Hepatocyte (in vitro differentiated cells): ENCODE measurements around the gene ATP6V0B. TPM values are rescaled to one million over a fixed set of nuclear protein-coding genes. Genes with fewer than 3 reads are reported as not detected.

Source experiments
- DNase-seq: peaks from one replicate; pipeline ENCODE4 v3.0.0-alpha.2; 2016; ENCODE audit warnings: low spot score
- H2AFZ ChIP-seq: fragments of 200-600 bp; sonication (generic); 2 replicates; pipeline ENCODE4 v1.6.0; 2016; ENCODE audit warnings: antibody characterized with exemption, mild to moderate bottlenecking
- H3K27ac ChIP-seq: fragments of 200-600 bp; sonication (generic); 2 replicates; pipeline ENCODE4 v1.5.1; 2016; ENCODE audit warnings: mild to moderate bottlenecking
- H3K27me3 ChIP-seq: fragments of 200-600 bp; sonication (generic); 2 replicates; pipeline ENCODE4 v1.6.1; 2016
- H3K36me3 ChIP-seq: fragments of 200-600 bp; sonication (generic); replicated peaks from 2 replicates; pipeline ENCODE4 v1.5.1; 2016; ENCODE audit warnings: low read depth; ENCODE audit not compliant: insufficient read depth
- H3K4me1 ChIP-seq: fragments of 200-600 bp; sonication (generic); 2 replicates; pipeline ENCODE4 v1.5.1; 2016; ENCODE audit warnings: mild to moderate bottlenecking, moderate library complexity; ENCODE audit not compliant: insufficient read depth
- H3K4me2 ChIP-seq: fragments of 200-600 bp; sonication (generic); 2 replicates; pipeline ENCODE4 v1.6.0; 2016
- H3K4me3 ChIP-seq: fragments of 200-600 bp; sonication (generic); 2 replicates; pipeline ENCODE4 v1.5.1; 2016; ENCODE audit warnings: mild to moderate bottlenecking
- H3K79me2 ChIP-seq: fragments of 200-600 bp; sonication (generic); 2 replicates; pipeline ENCODE4 v1.6.0; 2017; ENCODE audit warnings: mild to moderate bottlenecking
- H3K9me2 ChIP-seq: fragments of 200-600 bp; sonication (generic); replicated peaks from 2 replicates; pipeline ENCODE4 v1.6.0; 2017; ENCODE audit warnings: mild to moderate bottlenecking; ENCODE audit not compliant: insufficient read depth
- H3K9me3 ChIP-seq: fragments of 200-600 bp; sonication (generic); 2 replicates; pipeline ENCODE4 v1.5.1; 2016; ENCODE audit warnings: low read depth, mild to moderate bottlenecking
- H4K20me1 ChIP-seq: fragments of 200-600 bp; sonication (generic); 2 replicates; pipeline ENCODE4 v1.6.0; 2016; ENCODE audit warnings: mild to moderate bottlenecking; ENCODE audit not compliant: insufficient read depth, poor library complexity, severe bottlenecking
- EZH2 ChIP-seq: fragments of 200-600 bp; sonication (generic); IDR thresholded peaks from 2 replicates; pipeline ENCODE4 v1.6.1; 2016; ENCODE audit warnings: antibody characterized with exemption, mild to moderate bottlenecking, borderline replicate concordance
- EZH2phosphoT487 ChIP-seq: fragments of 200-600 bp; sonication (generic); IDR thresholded peaks from one replicate; pipeline ENCODE4 v1.6.1; 2018; ENCODE audit warnings: antibody characterized with exemption, mild to moderate bottlenecking, low read depth, moderate library complexity; ENCODE audit not compliant: unreplicated experiment, severe bottlenecking
- WGBS: methylation state at CpG from one replicate; pipeline ENCODE4 v1.1.6; 2016; ENCODE audit warnings: low lambda C conversion rate; ENCODE audit errors: missing lambda C conversion rate; 5-methylcytosine and 5-hydroxymethylcytosine counted together
- polyA plus RNA-seq: library from polyadenylated mRNA; unstranded; fragments of >200 nt; fragmentation: Nextera tagmentation; extraction: Ambion mirVana; gene quantifications from 2 replicates; pipeline ENCODE4 v1.2.1, GENCODE V29; 2016
- total RNA-seq: library from RNA; depleted of rRNA; stranded (reverse); fragments of >200 nt; gene quantifications from 2 replicates; pipeline ENCODE4 v1.2.3, GENCODE V29; 2014
- TF ChIP-seq, protein P1 (sequence below): fragments of 200-600 bp; sonication (generic); IDR thresholded peaks from 2 replicates; pipeline ENCODE4 v1.5.1; 2016; ENCODE audit warnings: antibody characterized with exemption, mild to moderate bottlenecking; ENCODE audit not compliant: poor library complexity

ATP6V0B gene
- total and polyA plus RNA-seq, 2 experiments from 2014 or later, result 195 to 366 TPM

DNA sequence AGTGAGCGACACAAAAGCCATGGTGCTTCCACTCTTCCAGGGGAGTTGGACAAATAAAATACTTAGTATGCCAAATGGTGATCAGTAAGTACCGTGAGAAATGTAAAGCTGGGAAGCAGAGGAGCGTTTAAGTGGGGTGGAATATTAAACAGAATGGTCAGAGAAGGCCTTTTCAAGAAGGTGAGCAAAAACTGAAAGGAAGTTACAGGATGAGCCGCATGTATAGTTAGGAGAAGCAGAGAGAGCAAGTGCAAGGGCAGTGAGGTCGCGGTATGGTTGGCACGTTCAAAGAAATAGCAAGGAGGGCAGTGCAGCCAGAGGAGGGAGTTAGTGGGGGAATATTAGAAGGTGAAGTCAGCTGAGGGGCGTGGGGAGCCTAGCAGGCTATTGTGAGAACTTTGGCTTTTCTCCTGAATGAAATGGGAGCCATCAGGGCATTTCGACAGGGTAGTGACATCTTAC is 748 bp upstream of the ATP6V0B start:
- Histone ChIP-seq H3K27me3 (no peaks in the 10 kb centered on the region), H3K36me3 (no peaks in the 10 kb centered on the region), H2AFZ (peak overlapping the region; percentile 97), H3K27ac (peak overlapping the region; percentile 97), H3K9me3 (no peaks in the 10 kb centered on the region), H3K4me1 (peaks cover 35% of the 10 kb centered on the region), H3K79me2 (peaks cover 46% of the 10 kb centered on the region), H4K20me1 (peaks cover 30% of the 10 kb centered on the region), H3K9me2 (no peaks in the 10 kb centered on the region), H3K4me2 (peak overlapping the region; percentile 93), H3K4me3 (peak overlapping the region; percentile 61)
- WGBS, result 39% methylated on average over 9 of the region's 9 CpGs
- TF ChIP-seq EZH2phosphoT487 (no peak), EZH2 (no peak)
- TF ChIP-seq, protein P1, sequence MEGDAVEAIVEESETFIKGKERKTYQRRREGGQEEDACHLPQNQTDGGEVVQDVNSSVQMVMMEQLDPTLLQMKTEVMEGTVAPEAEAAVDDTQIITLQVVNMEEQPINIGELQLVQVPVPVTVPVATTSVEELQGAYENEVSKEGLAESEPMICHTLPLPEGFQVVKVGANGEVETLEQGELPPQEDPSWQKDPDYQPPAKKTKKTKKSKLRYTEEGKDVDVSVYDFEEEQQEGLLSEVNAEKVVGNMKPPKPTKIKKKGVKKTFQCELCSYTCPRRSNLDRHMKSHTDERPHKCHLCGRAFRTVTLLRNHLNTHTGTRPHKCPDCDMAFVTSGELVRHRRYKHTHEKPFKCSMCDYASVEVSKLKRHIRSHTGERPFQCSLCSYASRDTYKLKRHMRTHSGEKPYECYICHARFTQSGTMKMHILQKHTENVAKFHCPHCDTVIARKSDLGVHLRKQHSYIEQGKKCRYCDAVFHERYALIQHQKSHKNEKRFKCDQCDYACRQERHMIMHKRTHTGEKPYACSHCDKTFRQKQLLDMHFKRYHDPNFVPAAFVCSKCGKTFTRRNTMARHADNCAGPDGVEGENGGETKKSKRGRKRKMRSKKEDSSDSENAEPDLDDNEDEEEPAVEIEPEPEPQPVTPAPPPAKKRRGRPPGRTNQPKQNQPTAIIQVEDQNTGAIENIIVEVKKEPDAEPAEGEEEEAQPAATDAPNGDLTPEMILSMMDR, result no peak
- no peak for DNase-seq

DNA sequence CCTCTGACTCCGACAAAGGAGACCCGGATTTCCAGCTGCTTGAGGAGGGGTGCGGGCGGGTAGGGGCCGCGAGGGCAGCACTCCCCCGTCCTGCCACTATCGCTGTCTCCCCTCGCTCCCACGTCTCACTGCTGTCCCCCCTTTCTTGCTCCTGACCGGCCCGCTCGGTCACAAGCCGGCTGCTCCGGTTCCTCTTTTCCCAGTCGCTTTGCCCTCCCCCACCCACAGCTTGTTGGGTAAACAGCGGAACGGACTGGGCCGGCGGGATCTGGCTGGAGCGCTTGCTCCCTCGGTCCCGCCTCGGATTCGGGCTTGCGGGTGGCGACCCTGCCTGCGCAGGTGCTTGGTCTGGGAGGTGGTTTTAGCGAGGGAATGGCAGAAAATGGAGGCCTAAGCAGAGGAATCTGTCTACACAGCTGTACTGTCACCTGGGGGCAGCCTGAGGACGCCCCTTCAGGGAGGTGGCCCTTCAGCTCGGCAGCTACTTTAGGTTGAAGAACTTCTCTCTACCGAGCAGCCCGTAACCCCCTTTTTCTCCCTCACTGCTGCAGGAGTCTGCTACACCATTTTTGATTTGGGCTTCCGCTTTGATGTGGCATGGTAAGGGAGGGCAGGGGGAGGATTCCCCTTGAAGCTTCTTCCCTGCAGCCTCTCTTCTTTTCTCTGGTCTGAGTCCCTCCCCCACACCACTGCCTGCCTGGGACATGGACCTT is 645 bp downstream of the ATP6V0B start:
- H3K79me2 ChIP-seq, result peaks cover 52% of the 10 kb centered on the region
- peak; percentile 72 for DNase-seq
- H3K36me3 ChIP-seq, result no peaks in the 10 kb centered on the region
- H3K9me3 ChIP-seq, result no peaks in the 10 kb centered on the region
- H3K4me1 ChIP-seq, result peaks cover 41% of the 10 kb centered on the region
- peaks cover 30% of the 10 kb centered on the region for H4K20me1 ChIP-seq
- 2% methylated on average over 29 of the region's 34 CpGs for WGBS
- H3K4me2 ChIP-seq, result peak overlapping the region; percentile 93
- no peaks in the 10 kb centered on the region for H3K9me2 ChIP-seq
- peak overlapping the region; percentile 71 for H2AFZ ChIP-seq
- H3K27me3 ChIP-seq, result no peaks in the 10 kb centered on the region
- H3K27ac ChIP-seq, result peak overlapping the region; percentile 97
- peak overlapping the region; percentile 89 for H3K4me3 ChIP-seq
- no peak for TF ChIP-seq EZH2phosphoT487
- TF ChIP-seq, protein P1, result no peak
- no peak for TF ChIP-seq EZH2

- TF ChIP-seq, protein P1, result no peak
- TF ChIP-seq EZH2phosphoT487 (no peak), EZH2 (no peak)
- 88% methylated on average over 4 of the region's 4 CpGs for WGBS
- Histone ChIP-seq H3K9me2 (no peaks in the 10 kb centered on the region), H2AFZ (no peak overlapping the region), H4K20me1 (peaks cover 30% of the 10 kb centered on the region), H3K79me2 (peaks cover 47% of the 10 kb centered on the region), H3K4me1 (peaks cover 35% of the 10 kb centered on the region), H3K27me3 (no peaks in the 10 kb centered on the region), H3K27ac (peak overlapping the region; percentile 97), H3K4me3 (peak overlapping the region; percentile 89), H3K4me2 (peak overlapping the region; percentile 93), H3K36me3 (no peaks in the 10 kb centered on the region), H3K9me3 (no peaks in the 10 kb centered on the region)
- DNase-seq, result no peak
These were observed 1.3 kb downstream of the ATP6V0B start for GRCh38 chr1:43976045-43976444.
